H1 (cell line): ENCODE results near the gene SLU7. TPM values are rescaled to one million over a fixed set of nuclear protein-coding genes. Genes with fewer than 3 reads are reported as not detected.

Source experiments
- CTCF ChIA-PET: fragments of 300-600 bp; sonication (Branson Sonifier 250); formaldehyde crosslinking; loops from one replicate; lab custom pipeline; 2021; ENCODE audit not compliant: partially characterized antibody; lab: Charles Lee
- POLR2A ChIA-PET: fragments of 300-600 bp; sonication (Branson Sonifier 250); formaldehyde crosslinking; loops from one replicate; lab custom pipeline; 2021; ENCODE audit warnings: inconsistent platforms; ENCODE audit not compliant: partially characterized antibody; lab: Charles Lee
- DNase-seq, 2 experiments: peaks; one replicate each; pipeline versions ENCODE4 v3.0.0 to v3.0.0-alpha.2; 2010 to 2022; ENCODE audit warnings: low spot score in 2 of 2, low read depth in 1 of 2, mixed read lengths in 1 of 2
- FAIRE-seq: peaks from 2 replicates; lab custom pipeline; 2011; peaks lifted over from hg19 to GRCh38; lab: Jason Lieb, UNC
- H2AFZ ChIP-seq: 2 replicates; pipeline ENCODE4 v1.8.1; 2012; ENCODE audit warnings: low read length, inconsistent platforms
- H2AK5ac ChIP-seq: 2 replicates; pipeline ENCODE4 v1.6.1; 2013; ENCODE audit warnings: low read depth, low read length
- H2BK120ac ChIP-seq: replicated peaks from 2 replicates; pipeline ENCODE3; 2013; ENCODE audit warnings: low read depth, low read length, inconsistent platforms
- H2BK12ac ChIP-seq: 2 replicates; pipeline ENCODE4 v1.6.1; 2013; ENCODE audit warnings: low read depth, low read length
- H2BK15ac ChIP-seq: 2 replicates; pipeline ENCODE4 v1.6.1; 2013; ENCODE audit warnings: low read length
- H2BK20ac ChIP-seq: 2 replicates; pipeline ENCODE4 v1.6.1; 2013; ENCODE audit warnings: low read length
- H2BK5ac ChIP-seq: 2 replicates; pipeline ENCODE4 v1.6.1; 2013; ENCODE audit warnings: low read depth, low read length
- H3K14ac ChIP-seq: 2 replicates; pipeline ENCODE4 v1.6.1; 2013; ENCODE audit warnings: inconsistent platforms; ENCODE audit not compliant: insufficient read length
- H3K18ac ChIP-seq: 2 replicates; pipeline ENCODE4 v1.6.1; 2013; ENCODE audit warnings: low read length; ENCODE audit errors: extremely low read depth
- H3K23ac ChIP-seq: 2 replicates; pipeline ENCODE4 v1.6.1; 2013; ENCODE audit warnings: inconsistent platforms; ENCODE audit not compliant: insufficient read length
- H3K23me2 ChIP-seq: 2 replicates; pipeline ENCODE4 v1.6.1; 2013; ENCODE audit warnings: low read depth, low read length
- H3K27ac ChIP-seq: 2 replicates; pipeline ENCODE4 v1.6.1; 2011; ENCODE audit warnings: low read depth, low read length, inconsistent platforms
- H3K27me3 ChIP-seq, 4 experiments: replicated peaks in 1 of 4; 1 replicate in 1 of 4; 2 replicates in 3 of 4; pipeline versions ENCODE4 v1.6.1 to v1.8.1; 2011 to 2013; ENCODE audit warnings: low read length in 3 of 4, mild to moderate bottlenecking in 3 of 4, inconsistent platforms in 2 of 4, mixed read lengths in 2 of 4, moderate library complexity in 1 of 4; ENCODE audit not compliant: control insufficient read depth in 3 of 4, insufficient read depth in 3 of 4; ENCODE audit errors: extremely low read depth in 1 of 4
- H3K36me3 ChIP-seq, 4 experiments: 2 replicates each; pipeline versions ENCODE4 v1.6.1 to v1.8.1; 2011 to 2013; ENCODE audit warnings: mild to moderate bottlenecking in 4 of 4, low read length in 3 of 4, moderate library complexity in 2 of 4, control low read depth in 1 of 4, inconsistent platforms in 1 of 4; ENCODE audit not compliant: insufficient read depth in 4 of 4, control insufficient read depth in 2 of 4
- H3K4ac ChIP-seq: replicated peaks from 2 replicates; pipeline ENCODE3; 2013; ENCODE audit warnings: low read length, low read depth, mixed read lengths, inconsistent platforms; ENCODE audit not compliant: insufficient read length
- H3K4me1 ChIP-seq, 4 experiments: replicated peaks in 1 of 4; 1 replicate in 1 of 4; 2 replicates in 3 of 4; pipeline versions ENCODE4 v1.6.1 to v1.8.1; 2011 to 2013; ENCODE audit warnings: low read length in 3 of 4, inconsistent platforms in 2 of 4, mixed read lengths in 1 of 4; ENCODE audit not compliant: insufficient read depth in 4 of 4, control insufficient read depth in 3 of 4
- H3K4me2 ChIP-seq, 2 experiments: 2 replicates each; pipeline versions ENCODE4 v1.6.1 to v1.8.1; 2011 to 2013; ENCODE audit warnings: low read depth in 2 of 2, low read length in 2 of 2, control low read depth in 1 of 2, inconsistent platforms in 1 of 2, mild to moderate bottlenecking in 1 of 2; ENCODE audit not compliant: insufficient read depth in 1 of 2
- H3K4me3 ChIP-seq, 4 experiments: fragments of 200-600, 300-600 bp in 1 of 4; sonication (generic), shearing (Covaris generic), sonication (Bioruptor Twin) in 1 of 4; 2 replicates each; pipeline versions ENCODE4 v1.5.1 to v1.8.1; 2011 to 2016; ENCODE audit warnings: low read length in 4 of 4, low read depth in 3 of 4, control low read depth in 2 of 4, inconsistent platforms in 2 of 4, mild to moderate bottlenecking in 2 of 4, mixed read lengths in 1 of 4, moderate library complexity in 1 of 4; ENCODE audit not compliant: insufficient read depth in 2 of 4; ENCODE audit errors: extremely low read depth in 1 of 4
- H3K56ac ChIP-seq: replicated peaks from 2 replicates; pipeline ENCODE3; 2013; ENCODE audit warnings: low read depth, mild to moderate bottlenecking, mixed read lengths, low read length, inconsistent platforms; ENCODE audit not compliant: insufficient read length
- H3K79me1 ChIP-seq: 2 replicates; pipeline ENCODE4 v1.6.1; 2013; ENCODE audit warnings: low read depth, low read length, control low read depth
- H3K79me2 ChIP-seq, 2 experiments: 2 replicates each; pipeline versions ENCODE4 v1.6.1 to v1.8.1; 2012 to 2013; ENCODE audit warnings: low read length in 2 of 2, mild to moderate bottlenecking in 2 of 2, inconsistent platforms in 1 of 2; ENCODE audit not compliant: insufficient read depth in 2 of 2, control insufficient read depth in 1 of 2
- H3K9ac ChIP-seq, 4 experiments: replicated peaks in 1 of 4; 1 replicate in 1 of 4; 2 replicates in 3 of 4; pipeline versions ENCODE4 v1.6.1 to v1.8.1; 2011 to 2013; ENCODE audit warnings: low read depth in 3 of 4, low read length in 3 of 4, control low read depth in 2 of 4, mild to moderate bottlenecking in 2 of 4, moderate library complexity in 2 of 4, inconsistent platforms in 1 of 4; ENCODE audit errors: extremely low read depth in 1 of 4
- H3K9me3 ChIP-seq, 2 experiments: 2 replicates each; pipeline versions ENCODE4 v1.6.1 to v1.8.1; 2012 to 2013; ENCODE audit warnings: mild to moderate bottlenecking in 2 of 2, moderate library complexity in 2 of 2, control low read depth in 1 of 2, inconsistent platforms in 1 of 2, low read depth in 1 of 2, low read length in 1 of 2, mixed read lengths in 1 of 2; ENCODE audit not compliant: insufficient read depth in 2 of 2
- H4K20me1 ChIP-seq, 2 experiments: replicated peaks in 1 of 2; 2 replicates each; pipeline versions ENCODE3 to v1.8.1; 2011 to 2013; ENCODE audit warnings: inconsistent platforms in 2 of 2, low read length in 2 of 2, mild to moderate bottlenecking in 1 of 2; ENCODE audit not compliant: insufficient read depth in 2 of 2, control insufficient read depth in 1 of 2
- H4K5ac ChIP-seq: 2 replicates; pipeline ENCODE4 v1.6.1; 2013; ENCODE audit warnings: low read length, low read depth, mixed read lengths, inconsistent platforms; ENCODE audit not compliant: insufficient read length
- H4K8ac ChIP-seq: 2 replicates; pipeline ENCODE4 v1.8.0; 2013; ENCODE audit warnings: mild to moderate bottlenecking, moderate library complexity, low read length, inconsistent platforms; ENCODE audit not compliant: insufficient read depth; ENCODE audit errors: extremely low read depth
- H4K91ac ChIP-seq: replicated peaks from 2 replicates; pipeline ENCODE3; 2013; ENCODE audit warnings: low read length, mixed read lengths, inconsistent platforms; ENCODE audit not compliant: insufficient read length
- BACH1 ChIP-seq: IDR thresholded peaks from 2 replicates; pipeline ENCODE4 v1.6.1; 2012; ENCODE audit warnings: low read length, improper control_type of control experiment
- BCL11A ChIP-seq, 2 experiments: IDR thresholded peaks; one replicate each; pipeline ENCODE4 v1.6.1; 2011; ENCODE audit warnings: low read depth in 2 of 2, low read length in 2 of 2, mild to moderate bottlenecking in 2 of 2
- FOSL1 ChIP-seq: IDR thresholded peaks from 2 replicates; pipeline ENCODE4 v1.6.1; 2011; ENCODE audit warnings: mild to moderate bottlenecking, low read depth, low read length, moderate library complexity; ENCODE audit not compliant: insufficient read depth
- GABPA ChIP-seq: IDR thresholded peaks from 2 replicates; pipeline ENCODE4 v1.6.1; 2011; ENCODE audit warnings: mild to moderate bottlenecking, low read length, moderate library complexity, borderline replicate concordance; ENCODE audit not compliant: insufficient read depth
- HDAC2 ChIP-seq, 2 experiments: fragments of 300-600 bp in 1 of 2; sonication (generic) in 1 of 2; IDR thresholded peaks; 2 replicates each; pipeline ENCODE4 v1.6.1; 2011 to 2012; ENCODE audit warnings: low read depth in 2 of 2, low read length in 2 of 2, mild to moderate bottlenecking in 2 of 2, moderate library complexity in 2 of 2, borderline replicate concordance in 1 of 2, inconsistent platforms in 1 of 2
- JUND ChIP-seq: IDR thresholded peaks from 2 replicates; pipeline ENCODE4 v1.6.1; 2011; ENCODE audit warnings: mild to moderate bottlenecking, improper control_type of control experiment, low read length
- MAFK ChIP-seq: IDR thresholded peaks from 2 replicates; pipeline ENCODE4 v1.6.1; 2012; ENCODE audit warnings: low read depth, mild to moderate bottlenecking, improper control_type of control experiment, low read length
- RAD21 ChIP-seq, 2 experiments: IDR thresholded peaks in 1 of 2; conservative IDR thresholded peaks in 1 of 2; 2 replicates each; pipeline ENCODE4 v1.6.1; 2011; ENCODE audit warnings: low read depth in 2 of 2, low read length in 2 of 2, improper control_type of control experiment in 1 of 2, inconsistent platforms in 1 of 2, mild to moderate bottlenecking in 1 of 2, moderate library complexity in 1 of 2
- SP1 ChIP-seq: IDR thresholded peaks from 2 replicates; pipeline ENCODE4 v1.6.1; 2011; ENCODE audit warnings: low read depth, low read length
- SP2 ChIP-seq: IDR thresholded peaks from 2 replicates; pipeline ENCODE4 v1.6.1; 2012; ENCODE audit warnings: mild to moderate bottlenecking, low read length, inconsistent platforms
- WGBS, 2 experiments: shearing (Covaris generic) in 1 of 2; methylation state at CpG; one replicate each; pipeline versions ENCODE4 v1.1.6 to v1.1.7; 2013 to 2015; ENCODE audit warnings: low lambda C conversion rate in 2 of 2, mixed read lengths in 2 of 2, inconsistent platforms in 1 of 2, low coverage in 1 of 2, missing lambda C conversion rate in 1 of 2; ENCODE audit not compliant: insufficient replicate concordance in 2 of 2, insufficient coverage in 1 of 2, insufficient read length in 1 of 2; ENCODE audit errors: extremely low coverage in 1 of 2, missing lambda C conversion rate in 1 of 2; 5-methylcytosine and 5-hydroxymethylcytosine counted together
- polyA plus RNA-seq, 7 experiments: library from polyadenylated mRNA; depleted of rRNA in 3 of 7; stranded (reverse) in 5 of 7; unstranded in 2 of 7; fragments of >200 nt in 5 of 7; fragments of 200-250 nt in 2 of 7; gene quantifications; 1 replicate in 5 of 7; 2 replicates in 1 of 7; 4 replicates in 1 of 7; pipeline versions ENCODE4 v1.2.1 to v1.2.3, GENCODE V29; 2011 to 2013; ENCODE audit warnings: missing spikeins in 2 of 7, mixed read lengths in 2 of 7
- total RNA-seq: library from RNA; stranded (reverse); fragmentation: NEBNext Ultra II Directional; extraction: Animal tissue kit (Norgen Biotek cat#: 25700); gene quantifications from 2 replicates; pipeline ENCODE4 v1.2.1, GENCODE V29; 2021

The SLU7 gene
- total and polyA plus RNA-seq, 2 of the 8 experiments (the other 6 are each of a cell fraction or from before 2014, with no cell fraction given) = 6.0 to 34.1 TPM

DNA sequence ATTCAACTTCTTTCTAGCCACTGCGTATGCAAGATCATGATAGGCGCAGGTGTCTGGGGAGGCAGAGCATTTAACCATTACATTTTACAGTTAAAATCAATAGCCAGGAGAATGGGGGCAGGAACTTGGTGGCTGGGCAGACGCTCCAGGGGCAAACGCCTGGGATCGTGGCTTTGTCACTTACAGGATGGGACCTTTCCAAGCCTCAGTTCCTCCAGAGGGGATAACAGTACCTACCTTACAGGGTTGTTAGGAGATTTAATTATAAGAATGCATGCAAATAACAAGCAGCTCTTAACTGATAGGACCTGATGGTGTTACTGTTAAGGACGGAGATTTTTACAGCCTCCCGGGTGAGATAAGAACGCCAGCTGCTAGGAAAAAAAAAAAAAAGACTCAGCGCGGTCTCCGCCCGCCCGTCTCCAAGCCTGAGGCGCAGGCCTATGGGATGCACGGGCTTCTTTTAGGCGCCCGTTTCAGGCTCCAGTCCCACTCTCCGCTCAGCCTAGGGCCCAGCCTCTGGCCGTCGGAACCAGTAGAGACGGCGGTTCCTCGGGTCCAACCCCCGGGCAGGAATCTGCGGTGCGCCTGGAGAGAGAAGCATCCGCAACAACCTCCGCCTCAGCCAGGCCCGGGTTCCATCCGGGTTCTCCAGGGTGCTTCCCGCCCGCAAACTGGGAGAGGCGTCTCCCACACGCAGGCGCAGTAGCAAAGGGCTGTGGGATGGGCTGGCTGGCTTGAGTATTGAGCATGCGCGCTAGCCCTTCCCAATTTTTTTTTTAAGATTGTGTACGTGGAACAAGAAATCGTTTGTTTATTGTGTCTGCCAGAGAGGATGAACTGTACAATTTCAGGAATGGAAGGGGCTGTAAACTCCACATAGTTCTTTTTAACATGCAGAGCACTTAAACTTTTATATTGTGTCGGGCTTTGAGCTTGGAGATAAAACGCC is 19.2 kb downstream of the SLU7 start, which contains the start of gene FAM200C:
Gene FAM200C (minus strand): TSS at position 653 of the 952 bp plus-strand sequence. CDS start 4,564 bp downstream, outside the sequence.
- Histone ChIP-seq H3K56ac (peak within 1 kb of the TSS; percentile 22), H3K79me2 (peaks cover 0 to 21% of the 10 kb centered on the region in 2 experiments; a peak in 2 of 4 replicates), H2BK120ac (no peak within 1 kb of the TSS), H2BK20ac (no peak within 1 kb of the TSS), H3K9ac (peak within 1 kb of the TSS; percentile 95 to 98 (median 96)), H3K14ac (no peak within 1 kb of the TSS), H4K5ac (peak within 1 kb of the TSS; percentile 95), H3K23me2 (peaks cover 3% of the 10 kb centered on the region), H3K4me2 (peak within 1 kb of the TSS; percentile 87 to 90), H2AK5ac (no peak within 1 kb of the TSS), H2BK15ac (no peak within 1 kb of the TSS), H3K4me3 (peak within 1 kb of the TSS; percentile 63 to 86 (median 83)), H3K27me3 (no peaks in the 10 kb centered on the region), H3K4me1 (peaks cover 0 to 5% (median 0%) of the 10 kb centered on the region in 4 experiments; a peak in 3 of 7 replicates), H3K23ac (no peak within 1 kb of the TSS), H2BK5ac (peak within 1 kb of the TSS; percentile 79), H3K4ac (no peak within 1 kb of the TSS), H2AFZ (peak within 1 kb of the TSS; percentile 61), H3K18ac (peak within 1 kb of the TSS; percentile 99), H2BK12ac (no peak within 1 kb of the TSS), H4K20me1 (no peaks in the 10 kb centered on the region), H3K27ac (peak within 1 kb of the TSS; percentile 95), H3K9me3 (no peaks in the 10 kb centered on the region), H4K91ac (peak within 1 kb of the TSS; percentile 61), H4K8ac (peak within 1 kb of the TSS; percentile 99; the same call in 1 of the 2 replicates), H3K36me3 (peaks cover 4 to 20% (median 18%) of the 10 kb centered on the region in 4 experiments; a peak in 6 of 8 replicates), H3K79me1 (no peaks in the 10 kb centered on the region)
- peak; percentile 60 to 92 for DNase-seq
- CTCF ChIA-PET = interaction anchor here (0.9 to 1.3 kb wide), 3 partner anchors 38 to 318 kb away, joined by 3 read pairs; no protein-coding TSS in a partner anchor
- no peak for FAIRE-seq
- POLR2A ChIA-PET = interaction anchor here (0.6 to 1.9 kb wide), 8 partner anchors 9 to 886 kb away, joined by 3 to 5 read pairs (median 4); partner anchors contain the start of genes PTTG1 and SLU7
- WGBS, 2 experiments = 6% methylated on average over 41 of the region's 41 CpGs; no CpG with 5 or more reads in 1 of the 2 experiments
- no peak for TF ChIP-seq JUND
- TF ChIP-seq SP1 = no peak
- TF ChIP-seq HDAC2 (IDR thresholded peaks at IDR 0.05; ENCODE audit: borderline replicate concordance in 1 of 2, low read depth in 2 of 2, low read length in 2 of 2) = no peak
- no peak for TF ChIP-seq BACH1
- TF ChIP-seq MAFK = no peak
- TF ChIP-seq FOSL1 = no peak
- TF ChIP-seq GABPA = no peak
- no peak for TF ChIP-seq BCL11A (IDR thresholded peaks at IDR 0.05; ENCODE audit: low read depth in 2 of 2, low read length in 2 of 2)
- no peak for TF ChIP-seq SP2
- no peak for TF ChIP-seq RAD21 (IDR thresholded peaks at IDR 0.05 in 1 of 2, conservative IDR thresholded peaks at IDR 0.05 in 1 of 2; ENCODE audit: low read depth in 2 of 2, low read length in 2 of 2)
